ENCODE data around the gene ACER3.
"Not testable (repeated sequence)": the region's sequence is repeated elsewhere in the genome, so short reads cannot be mapped to it uniquely, and the experiment has no call there.

The ACER3 gene

GRCh38 chr11:76880956-76881355, 20.2 kb downstream of the ACER3 start:
- DNase-seq: no peak

- DNase-seq: no peak
These were observed 24.8 kb downstream of the ACER3 start for GRCh38 chr11:76885390-76886097.

- no peak for DNase-seq
These were observed 28.3 kb downstream of the ACER3 start for GRCh38 chr11:76888989-76889388.

GRCh38 chr11:76889411-76889975, 28.8 kb downstream of the ACER3 start:
- DNase-seq: no peak

- DNase-seq: no peak
These were observed 29.6 kb downstream of the ACER3 start for GRCh38 chr11:76890329-76890728.

- DNase-seq: no peak
These were observed 30.6 kb downstream of the ACER3 start for GRCh38 chr11:76891285-76891684.

GRCh38 chr11:76891793-76892192, 31.1 kb downstream of the ACER3 start:
- no peak for DNase-seq

- DNase-seq: no peak
These were observed 31.6 kb downstream of the ACER3 start for GRCh38 chr11:76892306-76892705.

- DNase-seq: no peak
These were observed 36.5 kb downstream of the ACER3 start for GRCh38 chr11:76897233-76897632.

GRCh38 chr11:76901144-76901543, 40.4 kb downstream of the ACER3 start:
- DNase-seq: no peak

- DNase-seq: not testable (repeated sequence)
These were observed 40.9 kb downstream of the ACER3 start for GRCh38 chr11:76901622-76902021.

- no peak for DNase-seq
These were observed 41.6 kb downstream of the ACER3 start for GRCh38 chr11:76902121-76903014.

- DNase-seq: no peak
These were observed 42.6 kb downstream of the ACER3 start for GRCh38 chr11:76903325-76903724.

GRCh38 chr11:76910620-76911414, 50.1 kb downstream of the ACER3 start:
- no peak for DNase-seq

- DNase-seq: no peak
These were observed 50.7 kb downstream of the ACER3 start for GRCh38 chr11:76911415-76911808.

GRCh38 chr11:76916712-76917111, 56.0 kb downstream of the ACER3 start:
- no peak for DNase-seq

GRCh38 chr11:76918941-76919386, 58.2 kb downstream of the ACER3 start:
- peak; percentile 4 for DNase-seq

- DNase-seq: no peak
These were observed 58.7 kb downstream of the ACER3 start for GRCh38 chr11:76919467-76919866.

GRCh38 chr11:76919887-76920746, 59.4 kb downstream of the ACER3 start:
- DNase-seq: peak; percentile 67

- DNase-seq: no peak
These were observed 66.4 kb downstream of the ACER3 start for GRCh38 chr11:76927160-76927559.

- no peak for DNase-seq
These were observed 74.3 kb downstream of the ACER3 start for GRCh38 chr11:76935042-76935441.

GRCh38 chr11:76939219-76939631, 78.5 kb downstream of the ACER3 start:
- no peak for DNase-seq
